NCI-H2081 (cell line): ENCODE measurements around the gene GPSM1.

Experiments
- DNase-seq, 2 experiments: peaks; one replicate each; lab custom pipeline; 2025; lab: John Stamatoyannopoulos, UW

Gene GPSM1

DNA sequence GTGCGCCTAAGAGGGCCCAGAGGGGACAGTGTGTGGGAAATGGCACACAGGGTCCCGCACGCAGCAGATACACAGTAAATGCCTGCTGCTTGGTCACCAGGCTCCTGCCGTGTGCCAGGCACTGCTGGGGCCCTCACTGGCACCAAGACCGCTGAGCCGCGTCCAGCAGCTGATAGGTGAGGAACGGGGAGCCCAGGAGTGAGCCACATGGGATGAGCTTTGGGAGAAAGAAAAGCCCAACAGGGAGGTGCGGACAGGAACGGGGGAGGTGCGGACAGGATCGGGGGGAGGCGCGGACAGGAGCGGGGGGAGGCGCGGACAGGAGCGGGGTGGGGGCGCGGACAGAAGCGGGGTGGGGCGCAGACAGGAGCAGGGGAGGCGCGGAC is 16.5 kb downstream of the GPSM1 start:
- no peak for DNase-seq

DNA sequence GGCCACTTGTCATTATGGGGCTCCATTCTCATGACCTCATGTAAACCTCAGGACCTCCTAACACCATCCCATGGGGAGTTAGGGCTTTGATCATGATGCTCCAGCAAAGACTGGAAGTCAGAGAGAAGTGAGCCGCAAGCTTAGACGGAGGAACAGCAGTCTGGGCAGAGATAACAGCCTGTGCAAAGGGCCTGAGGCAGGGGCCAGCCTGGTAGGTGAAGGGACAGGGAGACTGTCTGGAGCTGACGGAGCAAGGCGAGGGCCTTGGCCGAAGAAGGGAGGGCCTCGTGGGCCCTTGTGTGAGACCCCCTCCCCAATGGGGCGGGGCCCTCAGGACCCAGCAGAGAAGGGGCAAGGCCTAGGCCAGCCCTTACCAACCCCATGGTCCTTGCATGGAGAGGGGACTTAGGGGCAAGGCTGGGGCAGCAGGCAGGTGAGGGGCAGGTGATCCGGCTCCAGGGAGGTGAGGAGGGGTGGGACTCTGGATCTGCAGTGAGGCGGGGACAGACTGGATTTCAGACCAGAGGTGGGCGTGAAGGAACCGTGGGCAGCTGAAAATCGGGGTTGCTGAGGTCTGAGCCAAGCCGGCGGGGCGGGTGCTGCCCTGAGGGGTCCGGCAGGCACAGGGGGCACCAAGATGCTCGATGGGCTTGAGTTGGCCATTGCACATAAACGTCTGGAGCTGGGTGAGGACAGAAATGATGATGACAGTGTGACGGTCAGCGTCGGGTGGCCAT is 17.4 kb downstream of the GPSM1 start:
- no peak for DNase-seq

DNA sequence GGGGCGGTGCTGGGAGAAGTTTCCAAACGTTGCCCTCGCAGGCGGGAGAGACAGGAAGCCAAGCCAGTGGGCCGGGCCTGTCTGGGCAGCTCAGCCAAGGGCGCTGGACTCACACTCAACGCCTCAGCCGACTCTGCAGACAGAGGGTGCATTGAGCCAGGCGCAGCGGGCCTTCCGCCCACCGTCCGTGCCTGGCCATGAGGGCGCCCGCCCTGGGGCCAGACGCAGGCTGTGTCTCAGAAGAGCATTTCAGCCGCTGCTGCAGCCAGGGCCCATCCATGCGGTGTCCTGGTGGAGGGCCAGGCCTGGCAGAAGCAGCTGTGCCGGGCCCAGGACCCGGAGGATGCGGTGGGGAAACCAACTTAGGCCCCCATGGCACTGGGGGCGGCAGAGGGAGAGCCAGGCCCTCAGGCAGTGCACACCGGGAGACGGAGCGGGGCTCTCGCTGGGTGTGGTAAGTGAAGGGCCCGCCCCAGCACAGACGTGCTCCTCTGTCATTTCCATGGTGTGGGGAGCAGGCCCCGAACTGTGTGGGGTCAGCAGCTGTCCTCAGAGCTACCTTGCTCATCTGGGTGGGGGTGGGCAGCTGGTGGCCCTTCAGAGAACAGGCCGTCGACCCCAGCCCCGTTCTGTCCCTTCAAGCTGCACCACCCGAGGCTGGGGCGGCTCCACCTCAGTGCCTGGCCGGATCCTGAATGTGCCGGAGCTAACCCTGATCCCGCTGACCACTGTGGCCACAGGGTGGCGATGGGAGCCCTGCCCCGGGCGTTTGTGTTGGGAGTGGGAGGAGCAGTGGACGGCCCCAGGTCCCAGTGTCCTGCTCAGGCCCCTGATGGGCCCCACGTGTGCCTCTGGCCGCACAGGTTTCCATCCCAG is 18.2 kb downstream of the GPSM1 start:
- DNase-seq = no peak

DNA sequence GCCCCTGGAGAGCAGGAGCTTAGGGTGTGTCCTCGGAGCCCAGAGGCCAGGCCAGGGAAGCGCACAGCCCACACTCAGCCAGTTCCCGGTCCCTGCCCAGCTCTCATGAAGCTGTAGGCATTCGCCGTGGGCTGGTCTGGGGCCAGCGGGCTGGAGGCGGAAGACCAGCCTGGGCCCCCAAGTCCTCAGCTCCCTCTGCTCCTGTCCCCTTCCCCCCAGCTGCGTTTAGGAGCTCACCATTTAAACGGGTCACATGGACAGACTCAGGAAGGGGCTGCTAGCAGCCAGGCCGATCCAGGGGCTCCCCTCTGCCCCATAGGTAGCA is 18.8 kb downstream of the GPSM1 start:
- no peak for DNase-seq

DNA sequence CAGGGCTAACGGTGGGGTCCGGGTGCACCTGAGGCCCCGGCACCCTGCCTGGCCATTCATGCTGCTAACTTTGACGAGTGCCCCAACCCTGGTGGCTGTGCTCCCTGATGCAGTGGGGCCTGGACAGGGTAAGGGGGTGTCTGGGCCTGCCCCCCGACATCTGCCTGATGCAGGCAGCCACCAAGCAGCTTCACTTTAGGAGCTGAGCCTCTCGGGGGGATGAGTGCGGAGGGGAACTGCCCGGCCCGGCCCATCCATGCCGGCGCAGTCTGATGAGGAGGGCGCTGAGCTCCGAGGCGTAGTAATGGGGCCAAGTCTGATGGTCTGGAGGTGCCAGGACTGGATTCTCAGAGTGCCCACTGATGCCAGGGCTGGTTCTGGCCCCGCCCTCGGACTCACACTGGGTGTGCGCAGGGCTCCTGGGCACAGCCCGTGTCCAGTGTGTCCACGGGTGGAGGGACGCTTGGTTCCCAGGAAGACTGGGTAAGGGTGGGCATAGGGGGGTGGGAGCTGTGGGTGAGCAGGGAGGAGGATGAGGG is 19.7 kb downstream of the GPSM1 start:
- DNase-seq = no peak

DNA sequence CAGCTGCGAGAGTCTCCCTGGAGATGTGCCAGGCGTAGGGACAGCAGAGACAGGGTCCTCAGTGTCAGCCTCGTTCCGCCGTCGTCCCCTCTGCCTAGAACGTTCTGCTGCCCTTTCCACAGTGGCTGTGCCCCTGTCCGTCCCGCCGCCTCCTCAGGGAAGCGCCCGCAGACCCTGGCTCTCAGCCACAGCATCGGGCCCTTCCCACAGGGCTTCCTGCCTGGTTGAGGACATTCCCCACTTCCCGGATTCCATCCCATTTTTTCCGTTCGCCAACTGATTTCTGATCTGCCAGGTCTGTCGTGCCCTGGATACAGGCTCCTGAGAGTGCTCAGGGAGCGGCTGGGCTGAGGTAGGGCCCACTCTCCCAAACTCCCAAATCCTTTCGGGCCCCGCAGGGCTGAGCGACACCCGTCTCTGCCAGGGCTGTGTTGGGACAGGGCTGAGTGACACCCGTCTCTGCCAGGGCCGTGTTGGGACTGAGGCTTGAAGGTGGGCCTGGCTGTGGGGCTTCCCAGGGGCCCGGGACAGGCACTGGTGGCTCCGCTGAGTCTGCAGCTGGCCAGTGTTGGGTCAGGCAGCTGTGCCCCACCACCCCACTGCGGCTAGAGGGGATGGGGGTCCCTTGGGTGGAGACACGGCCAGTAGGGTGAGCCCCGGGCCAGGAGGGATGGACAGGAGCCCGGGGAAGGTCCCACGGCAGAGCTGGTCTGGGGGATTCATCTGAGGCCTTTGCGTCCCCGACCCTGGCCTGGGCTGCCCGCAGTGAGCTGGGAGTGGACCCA is 20.3 kb downstream of the GPSM1 start:
- DNase-seq = peak in 1 of 2 experiments; percentile 15

DNA sequence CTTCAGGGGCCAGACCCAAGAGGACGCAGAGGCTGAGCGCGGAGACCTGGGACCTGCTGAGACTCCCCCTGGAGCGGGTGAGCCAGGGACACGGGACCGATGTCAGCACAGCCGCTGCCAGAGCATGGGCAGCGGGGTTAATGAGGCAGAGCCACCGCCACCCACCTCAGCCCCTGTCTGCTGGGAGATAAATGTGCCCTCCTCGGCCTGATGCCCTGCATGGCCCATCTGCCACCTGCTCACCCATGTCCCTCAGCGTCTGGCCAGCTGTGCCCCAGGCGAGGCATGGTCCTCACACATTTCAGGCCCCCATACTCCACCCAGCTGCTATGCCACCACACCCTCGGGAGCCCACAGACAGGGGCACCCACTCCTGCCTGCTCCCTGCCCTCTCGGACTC is 21.4 kb downstream of the GPSM1 start:
- DNase-seq = no peak

DNA sequence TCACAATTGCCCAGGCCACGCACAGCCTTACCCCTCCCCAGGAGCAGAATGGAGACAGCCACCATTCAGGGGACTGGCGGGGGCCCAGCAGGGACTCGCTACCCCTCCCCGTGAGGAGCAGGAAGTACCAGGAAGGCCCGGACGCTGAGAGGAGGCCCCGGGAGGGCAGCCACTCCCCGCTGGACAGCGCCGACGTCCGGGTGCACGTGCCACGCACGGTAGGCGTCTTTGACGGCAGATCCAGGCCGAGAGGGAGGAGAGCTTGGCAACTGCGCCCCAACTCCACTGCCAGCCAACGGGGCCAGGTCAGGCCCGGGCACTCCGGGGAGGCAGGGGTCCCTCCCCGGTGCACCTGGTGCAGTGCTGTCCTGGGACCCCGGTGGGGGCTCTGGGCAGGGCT is 22.2 kb downstream of the GPSM1 start:
- DNase-seq = no peak

DNA sequence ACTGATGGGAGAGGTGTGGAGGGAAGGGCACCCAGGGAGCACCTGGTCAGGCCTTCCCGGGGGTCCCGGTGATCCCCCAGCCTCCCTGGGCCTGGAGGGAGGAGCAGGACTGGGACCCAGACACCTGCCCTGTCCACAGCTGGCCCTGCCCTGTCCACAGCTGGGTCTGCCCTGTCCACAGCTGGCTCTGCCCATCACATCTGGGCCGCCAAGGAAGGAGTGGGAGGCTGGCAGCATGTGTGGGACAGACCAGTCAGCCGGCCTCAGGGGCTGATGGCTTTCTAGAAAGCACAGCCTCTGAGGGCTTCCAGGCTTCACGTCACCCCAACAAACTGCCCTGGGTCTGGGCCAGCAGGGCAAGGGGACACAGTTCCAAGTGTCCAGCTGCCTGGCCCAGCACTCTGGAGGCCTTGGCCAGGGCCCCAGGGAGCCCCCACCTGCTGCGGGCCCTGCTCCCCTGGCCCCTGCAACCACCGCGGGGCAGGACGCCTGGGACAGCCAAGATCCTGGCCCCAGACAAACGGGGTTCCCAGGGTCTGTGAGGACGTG is 24.0 kb downstream of the GPSM1 start:
- DNase-seq = no peak

DNA sequence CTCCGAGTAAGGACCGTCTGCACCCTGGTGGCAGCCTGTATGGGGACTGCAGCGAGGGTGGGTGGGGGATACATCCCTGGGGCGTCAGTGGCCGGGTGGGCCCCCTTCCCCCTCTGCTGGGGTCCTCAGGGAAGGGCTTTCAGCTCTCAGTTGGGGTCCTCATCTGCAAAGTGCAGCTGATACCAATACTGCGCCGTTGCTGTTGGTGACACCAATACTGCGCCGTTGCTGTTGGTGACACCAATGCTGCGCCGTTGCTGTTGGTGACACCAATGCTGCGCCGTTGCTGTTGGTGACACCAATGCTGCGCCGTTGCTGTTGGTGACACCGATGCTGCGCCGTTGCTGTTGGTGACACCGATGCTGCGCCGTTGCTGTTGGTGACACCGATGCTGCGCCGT is 24.5 kb downstream of the GPSM1 start:
- peak; percentile 74 to 88 for DNase-seq

DNA sequence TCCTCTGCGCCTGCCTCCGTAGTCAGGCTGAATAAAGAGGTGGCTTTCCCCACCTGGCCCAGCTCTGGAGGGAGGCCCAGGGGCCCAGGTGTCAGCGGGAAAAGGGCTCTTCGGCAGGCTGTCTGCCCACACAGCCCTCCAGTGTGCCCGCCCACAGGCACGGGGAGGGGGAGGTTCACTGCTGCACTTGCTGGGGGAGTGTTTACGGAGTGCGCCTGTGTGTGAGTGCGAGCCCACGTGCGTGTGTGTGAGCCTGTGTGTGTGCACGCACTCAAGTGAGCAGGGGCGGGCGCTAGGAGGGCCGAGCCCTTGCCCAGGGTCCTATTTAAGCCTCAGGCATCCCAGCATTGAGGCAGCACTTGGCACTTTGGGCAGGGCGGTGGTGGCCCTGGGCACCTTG is 25.3 kb downstream of the GPSM1 start:
- DNase-seq = peak in 1 of 2 experiments; percentile 11

DNA sequence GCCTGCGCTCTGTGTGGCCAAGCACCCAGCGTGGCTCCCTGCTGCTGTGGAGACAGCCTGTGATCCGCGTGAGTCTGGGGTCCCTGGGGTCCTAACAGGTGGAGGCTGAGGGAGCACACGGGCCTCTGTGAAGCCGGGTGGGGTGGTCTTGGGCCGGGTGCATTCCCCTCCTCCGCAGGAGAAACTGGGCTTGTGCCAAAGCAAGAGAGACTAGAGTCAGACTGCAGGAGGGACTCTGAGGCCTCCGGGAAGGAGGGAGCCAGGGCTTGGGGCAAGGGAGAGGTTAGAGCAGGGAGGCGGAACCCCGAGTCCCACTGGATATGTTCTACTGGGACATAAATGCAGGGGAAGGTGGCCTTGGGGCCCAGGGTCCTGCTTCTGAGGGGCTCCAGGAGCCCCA is 25.7 kb downstream of the GPSM1 start:
- no peak for DNase-seq

DNA sequence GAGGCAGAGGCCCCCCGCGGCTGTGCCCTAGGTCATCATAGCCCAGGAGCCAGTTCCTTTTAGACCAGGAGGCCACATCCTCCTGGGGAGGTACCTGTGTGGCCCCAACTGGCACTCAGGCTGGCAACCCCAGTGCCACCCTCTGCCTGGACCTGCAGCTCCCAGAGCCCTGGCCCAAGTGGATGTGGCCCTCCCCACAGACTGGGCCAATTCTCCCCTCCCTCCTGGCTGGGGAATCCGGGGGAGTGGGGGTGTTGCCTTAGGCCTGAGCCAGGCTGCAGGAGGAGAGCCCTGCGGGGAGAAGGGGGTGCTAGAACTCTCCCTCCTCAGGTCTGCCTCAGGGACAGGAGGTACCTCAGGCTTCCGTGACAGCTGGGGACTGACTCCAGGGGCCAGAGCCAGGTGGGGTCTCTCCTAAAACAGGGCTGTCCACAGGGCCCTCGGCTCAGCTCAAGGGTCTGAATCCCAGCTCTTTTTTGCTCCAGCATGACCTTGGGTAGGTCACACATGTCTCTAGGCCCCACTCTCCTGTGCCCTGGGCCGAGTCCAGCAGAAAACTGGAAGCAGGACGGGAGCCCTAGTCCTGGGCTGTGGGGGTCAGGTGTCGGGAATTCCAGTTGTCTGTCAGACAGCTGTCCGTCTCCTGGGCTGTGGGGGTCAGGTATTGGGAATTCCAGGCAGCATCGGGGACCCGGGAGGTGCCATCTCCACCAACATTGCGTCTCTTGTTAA is 26.6 kb downstream of the GPSM1 start:
- DNase-seq = no peak

DNA sequence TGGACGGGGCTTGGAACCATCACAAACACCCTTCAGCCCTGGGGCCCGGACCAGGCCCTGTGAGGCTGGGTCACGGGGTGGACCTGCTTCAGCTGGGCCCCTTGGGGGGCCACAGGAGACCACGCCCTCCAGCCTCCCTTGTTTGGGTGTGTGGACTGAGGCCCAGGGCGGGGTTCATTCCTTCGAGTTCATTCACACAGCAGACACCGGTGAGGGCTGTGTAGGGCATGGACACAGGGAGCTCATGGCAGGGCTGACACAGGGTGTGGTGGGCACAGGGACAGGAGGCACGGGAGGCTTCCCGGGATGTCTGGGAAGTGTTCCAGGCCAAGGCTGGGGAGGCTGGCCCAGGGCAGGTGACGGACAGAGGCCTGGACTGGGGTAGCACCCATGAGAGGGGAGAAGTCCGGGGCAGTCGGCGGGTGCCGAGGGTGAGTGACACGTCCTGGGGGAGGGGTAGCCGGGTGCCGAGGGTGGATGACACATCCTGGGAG is 27.3 kb downstream of the GPSM1 start:
- DNase-seq = no peak

DNA sequence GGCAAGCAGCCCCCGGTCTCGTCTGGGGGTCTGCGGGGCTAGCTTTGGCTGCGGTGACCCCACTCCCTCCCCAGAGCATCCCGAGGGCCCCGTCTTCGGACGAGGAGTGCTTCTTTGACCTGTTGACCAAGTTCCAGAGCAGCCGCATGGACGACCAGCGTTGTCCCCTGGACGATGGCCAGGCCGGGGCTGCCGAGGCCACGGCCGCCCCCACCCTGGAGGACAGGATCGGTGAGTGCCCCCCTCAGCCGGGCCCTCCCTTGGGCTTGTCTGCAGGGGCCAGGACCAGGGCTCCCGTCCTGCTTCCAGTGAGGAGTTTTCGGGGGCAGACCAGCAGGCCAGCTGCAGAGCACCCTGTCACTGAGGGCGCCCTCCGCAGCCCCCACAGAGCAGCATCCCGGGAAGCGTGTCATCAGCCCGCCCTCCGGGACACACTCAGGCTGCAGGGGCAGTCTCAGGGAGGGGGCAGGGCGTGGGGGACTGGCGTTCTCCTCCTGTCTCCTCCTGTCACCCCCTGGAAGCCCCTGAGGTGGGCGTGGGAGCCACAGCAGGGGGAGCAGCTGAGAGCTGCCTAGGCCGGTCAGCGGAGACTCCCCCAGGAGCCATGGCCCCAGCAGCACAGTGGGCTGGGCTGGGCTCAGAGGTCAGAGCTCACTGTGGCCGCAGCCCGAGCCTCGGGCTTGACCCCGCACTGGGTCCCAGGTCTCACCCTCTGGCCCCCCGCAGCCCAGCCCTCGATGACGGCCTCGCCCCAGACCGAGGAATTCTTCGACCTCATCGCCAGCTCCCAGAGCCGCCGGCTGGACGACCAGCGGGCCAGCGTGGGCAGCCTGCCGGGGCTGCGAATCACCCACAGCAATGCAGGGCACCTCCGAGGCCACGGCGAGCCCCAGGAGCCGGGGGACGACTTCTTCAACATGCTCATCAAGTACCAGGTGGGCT is 28.5 kb downstream of the GPSM1 start:
- DNase-seq = no peak

DNA sequence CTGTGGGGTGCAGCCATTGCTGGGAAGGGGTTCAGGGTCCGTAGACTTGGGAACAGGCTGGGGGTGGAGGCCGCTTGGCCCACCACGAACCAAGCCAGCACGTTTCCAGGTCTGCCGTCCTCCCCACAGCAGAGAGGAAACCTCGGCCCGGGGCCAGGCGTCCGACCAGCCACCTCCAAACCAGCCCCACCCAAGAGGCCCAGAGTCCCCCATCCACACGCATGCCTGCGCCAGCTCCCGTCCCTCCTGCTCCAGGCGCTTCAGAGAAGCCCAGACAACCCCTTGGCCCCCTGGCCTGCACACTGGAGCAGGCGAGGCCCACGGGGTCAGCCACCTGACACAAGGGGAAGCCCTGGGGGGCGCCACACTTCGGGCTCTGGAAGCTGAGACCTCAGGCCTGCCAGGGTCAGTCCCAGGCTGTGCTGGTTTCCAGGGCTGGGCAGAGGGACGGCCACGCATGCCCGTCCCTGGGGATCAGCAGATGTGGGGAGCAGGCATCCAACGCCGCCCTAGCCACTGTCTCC is 29.9 kb downstream of the GPSM1 start:
- no peak for DNase-seq

DNA sequence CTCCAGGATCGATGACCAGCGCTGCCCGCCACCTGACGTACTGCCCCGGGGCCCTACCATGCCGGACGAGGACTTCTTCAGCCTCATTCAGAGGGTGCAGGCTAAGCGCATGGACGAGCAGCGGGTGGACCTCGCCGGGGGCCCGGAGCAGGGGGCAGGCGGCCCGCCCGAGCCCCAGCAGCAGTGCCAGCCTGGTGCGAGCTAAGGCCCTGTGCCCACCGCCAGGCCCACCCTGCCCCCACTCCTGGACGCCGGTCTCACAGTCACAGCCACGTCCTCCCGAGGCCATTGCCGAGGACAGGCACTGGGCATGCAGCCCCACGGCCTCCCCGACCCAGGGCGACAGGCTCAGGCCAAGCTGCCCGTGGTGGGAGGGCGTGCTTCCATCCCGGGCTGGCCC is 30.7 kb downstream of the GPSM1 start:
- DNase-seq = no peak

DNA sequence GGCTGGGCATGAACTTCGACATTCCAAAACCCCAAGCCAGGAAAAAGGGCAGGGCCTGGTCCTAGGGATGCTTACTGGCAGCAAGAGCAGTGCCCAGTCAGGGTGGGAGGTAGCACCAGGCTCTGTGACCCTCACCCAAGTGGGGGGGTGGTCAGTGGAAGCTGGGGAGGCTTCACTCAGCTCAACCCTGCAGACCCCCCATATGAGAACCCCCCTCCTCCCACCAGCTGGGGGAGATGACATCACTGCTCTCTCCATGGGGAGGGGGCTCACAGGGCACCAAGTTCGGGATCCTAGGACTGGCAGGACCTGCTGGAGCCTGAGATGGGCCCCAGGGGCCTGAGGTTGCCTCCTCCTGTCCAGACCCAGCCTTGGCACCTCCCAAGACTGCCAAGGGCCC is 31.5 kb downstream of the GPSM1 start:
- DNase-seq = no peak

DNA sequence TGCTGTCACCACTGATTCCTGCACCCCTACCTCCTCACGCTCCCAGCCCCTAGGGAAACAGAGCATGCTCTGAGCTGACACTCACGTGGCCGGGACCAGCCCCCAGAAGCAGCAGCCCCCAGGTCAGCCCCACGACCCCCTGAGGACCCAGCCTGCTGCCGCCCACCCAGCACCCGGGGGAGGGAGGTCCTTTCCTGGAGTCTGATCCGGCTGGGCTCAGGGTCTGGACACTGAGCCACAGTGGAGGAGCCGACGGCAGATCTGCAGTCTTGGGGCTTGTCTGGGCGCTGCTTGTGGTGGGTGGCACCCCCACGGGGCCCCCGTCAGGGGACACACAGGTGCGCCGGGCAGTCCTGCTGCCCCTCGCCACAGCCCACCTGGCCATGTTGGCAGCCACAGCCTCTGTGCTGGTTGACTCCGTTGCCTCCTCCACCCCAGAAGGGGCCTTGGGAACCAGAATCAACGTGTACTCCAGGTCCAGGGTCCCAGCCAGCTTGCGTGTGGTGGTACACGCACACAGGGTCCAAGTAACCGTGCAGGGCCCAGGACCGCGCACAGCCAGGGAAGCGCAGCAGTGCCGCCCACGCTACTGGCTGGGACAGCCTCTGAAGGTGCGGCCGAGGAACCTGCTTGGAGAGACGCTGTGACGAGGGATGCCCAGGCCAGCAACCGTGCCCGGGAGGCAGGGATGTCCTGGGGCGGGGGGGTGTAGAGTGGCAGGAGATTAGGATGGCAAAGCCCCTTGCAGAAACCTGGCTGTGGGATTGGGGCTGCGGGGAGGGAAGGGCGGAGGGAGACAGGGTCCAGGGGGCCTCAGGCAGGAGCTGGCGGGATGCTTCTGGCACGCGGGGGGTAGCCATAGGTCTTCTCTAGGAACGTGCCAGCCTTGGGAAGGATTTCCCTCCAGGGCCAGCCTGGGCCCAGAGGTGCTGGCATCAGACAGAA is 32.7 kb downstream of the GPSM1 start:
- no peak for DNase-seq
